K562 (cell line): ENCODE measurements around the gene SPATA33. TPM values are rescaled to one million over a fixed set of nuclear protein-coding genes. Genes with fewer than 3 reads are reported as not detected.

ENCODE experiments used
- ATAC-seq: fragments of 200-7000 bp; cut with Tn5 transposase; 3 replicates; pipeline ENCODE4 v1.9.1; 2020; ENCODE audit warnings: moderate library complexity
- BruUV-seq: library from RNA; stranded (reverse); fragments of 400-500 nt; replicated peaks from 2 replicates; lab custom pipeline; 2021; lab: Mats Ljungman, UMichigan
- CTCF ChIA-PET: fragments of 300-600 bp; formaldehyde crosslinking; extraction: SDS; loops from one replicate; lab custom pipeline; 2021; ENCODE audit warnings: low intra/inter-chr PET ratio; lab: Yijun Ruan, JAX
- POLR2A ChIA-PET: fragments of 300-600, 350-650 bp; sonication (Branson Sonifier 250); formaldehyde crosslinking; extraction: SDS; loops from one replicate; lab custom pipeline; 2021; ENCODE audit warnings: antibody characterized with exemption, inconsistent platforms; lab: Yijun Ruan, JAX
- DNase-seq, 4 experiments: peaks; one replicate each; pipeline versions ENCODE4 v3.0.0 to v3.0.0-alpha.2; 2011 to 2018; ENCODE audit warnings: low spot score in 3 of 4, mixed read lengths in 3 of 4; ENCODE audit errors: extremely low read depth in 1 of 4
- FAIRE-seq: peaks from 2 replicates; lab custom pipeline; 2011; peaks lifted over from hg19 to GRCh38; lab: Jason Lieb, UNC
- H2AFZ ChIP-seq: 2 replicates; pipeline ENCODE4 v1.6.0; 2011; ENCODE audit warnings: low read depth, low read length, control low read depth, inconsistent platforms
- H3K27ac ChIP-seq: fragments of 200-600 bp; 3 replicates; pipeline ENCODE4 v1.8.0; 2011; ENCODE audit warnings: low read depth, mild to moderate bottlenecking, control low read depth, inconsistent platforms, low read length, moderate library complexity, mixed read lengths; ENCODE audit errors: extremely low read depth
- H3K27me3 ChIP-seq, 2 experiments: fragments of 300-600 bp in 1 of 2; 2 replicates in 1 of 2; 3 replicates in 1 of 2; pipeline versions ENCODE4 v1.6.0 to v1.8.0; 2011; ENCODE audit warnings: inconsistent platforms in 2 of 2, low read length in 2 of 2, mild to moderate bottlenecking in 1 of 2, mixed read lengths in 1 of 2, moderate library complexity in 1 of 2; ENCODE audit not compliant: control insufficient read depth in 2 of 2, insufficient read depth in 2 of 2
- H3K36me3 ChIP-seq: fragments of 300-600 bp; 3 replicates; pipeline ENCODE4 v1.8.0; 2011; ENCODE audit warnings: mild to moderate bottlenecking, low read length, inconsistent platforms; ENCODE audit not compliant: control insufficient read depth, insufficient read depth
- H3K4me1 ChIP-seq, 2 experiments: fragments of 200-600 bp in 1 of 2; replicated peaks in 1 of 2; 2 replicates in 1 of 2; 3 replicates in 1 of 2; pipeline versions ENCODE4 v1.5.1 to v1.8.0; 2011; ENCODE audit warnings: inconsistent platforms in 2 of 2, low read length in 2 of 2, mild to moderate bottlenecking in 1 of 2, mixed read lengths in 1 of 2, moderate library complexity in 1 of 2; ENCODE audit not compliant: control insufficient read depth in 2 of 2, insufficient read depth in 2 of 2
- H3K4me2 ChIP-seq: 2 replicates; pipeline ENCODE4 v1.6.1; 2011; ENCODE audit warnings: low read length, control low read depth, inconsistent platforms, mixed read lengths; ENCODE audit not compliant: insufficient read depth
- H3K4me3 ChIP-seq: fragments of 200-600 bp; sonication (generic), shearing (Covaris generic); 2 replicates; pipeline ENCODE4 v1.5.1; 2016; ENCODE audit warnings: control low read depth, inconsistent platforms
- H3K79me2 ChIP-seq: fragments of 200-600 bp; 3 replicates; pipeline ENCODE4 v1.8.0; 2011; ENCODE audit warnings: low read length, inconsistent platforms; ENCODE audit not compliant: control insufficient read depth, insufficient read depth
- H3K9ac ChIP-seq, 2 experiments: 2 replicates each; pipeline versions ENCODE4 v1.6.0 to v1.6.1; 2011; ENCODE audit warnings: low read depth in 2 of 2, low read length in 2 of 2, control low read depth in 1 of 2, inconsistent platforms in 1 of 2, mild to moderate bottlenecking in 1 of 2, mixed read lengths in 1 of 2; ENCODE audit not compliant: insufficient read depth in 1 of 2
- H3K9me1 ChIP-seq: one replicate; pipeline ENCODE4 v1.6.0; 2011; ENCODE audit warnings: inconsistent platforms, mild to moderate bottlenecking, low read length, moderate library complexity; ENCODE audit not compliant: control insufficient read depth, insufficient read depth
- H3K9me3 ChIP-seq: replicated peaks from 2 replicates; pipeline ENCODE4 v1.5.1; 2011; ENCODE audit warnings: low read depth, low read length, inconsistent platforms; ENCODE audit not compliant: control insufficient read depth, insufficient read depth
- H4K20me1 ChIP-seq: replicated peaks from 2 replicates; pipeline ENCODE4 v1.6.1; 2011; ENCODE audit warnings: low read length, inconsistent platforms, mixed read lengths; ENCODE audit not compliant: control insufficient read depth, insufficient read depth
- FOXA1 ChIP-seq: fragments of 450-650 bp; IDR thresholded peaks from 2 replicates; pipeline ENCODE4 v1.6.1; 2016; ENCODE audit warnings: mild to moderate bottlenecking, borderline replicate concordance
- L3MBTL2 ChIP-seq: fragments of 450-650 bp; IDR thresholded peaks from 2 replicates; pipeline ENCODE4 v1.6.1; 2016; ENCODE audit warnings: mild to moderate bottlenecking, moderate library complexity
- NCOA1 ChIP-seq: fragments of 450-650 bp; IDR thresholded peaks from 2 replicates; pipeline ENCODE4 v1.6.1; 2016; ENCODE audit warnings: low read depth
- SMAD1 ChIP-seq: fragments of 150-350 bp; IDR thresholded peaks from 2 replicates; pipeline ENCODE4 v1.6.1; 2014; ENCODE audit warnings: low read length, low read depth; ENCODE audit not compliant: partially characterized antibody
- SNRNP70 ChIP-seq: fragments of 200-400 bp; formaldehyde crosslinking; optimal IDR thresholded peaks from 2 replicates; pipeline ENCODE3; 2017; ENCODE audit warnings: low read depth, low read length
- ZNF253 ChIP-seq: fragments of 250-450 bp; sonication (Bioruptor Pico); conservative IDR thresholded peaks from 2 replicates; pipeline ENCODE4 v1.6.1; 2021; ENCODE audit warnings: mild to moderate bottlenecking
- WGBS: fragments of 100-300 bp; shearing (Covaris generic); methylation state at CpG from one replicate; pipeline ENCODE4 v1.1.6; 2016; ENCODE audit warnings: low coverage, mixed read lengths; ENCODE audit not compliant: insufficient coverage; ENCODE audit errors: missing lambda C conversion rate; 5-methylcytosine and 5-hydroxymethylcytosine counted together
- in situ Hi-C: fragments of 300-500 bp; cut with MboI; formaldehyde crosslinking; loops from 4 replicates; pipeline ENCODE4 v1.15.0; 2018; ENCODE audit warnings: inconsistent platforms, mixed read lengths
- intact Hi-C: fragments of 100-400 bp; cut with micrococcal nuclease; formaldehyde crosslinking; loops from 2 replicates; pipeline ENCODE4 v1.14.2; 2022
- polyA plus RNA-seq, 8 experiments: library from polyadenylated mRNA; depleted of rRNA in 4 of 8; stranded (reverse) in 5 of 8; unstranded in 3 of 8; fragments of >200 nt; fragmentation: Nextera tagmentation in 2 of 8; fragmentation: Illumina TruSeq in 1 of 8; extraction: Ambion mirVana in 2 of 8; extraction: Trizol in 1 of 8; gene quantifications; 2 replicates each; pipeline versions ENCODE4 v1.2.1 to v1.2.3, GENCODE V29; 2011 to 2014; ENCODE audit warnings: inconsistent platforms in 1 of 8, missing spikeins in 1 of 8
- total RNA-seq, 7 experiments: library from RNA; depleted of rRNA in 6 of 7; stranded (reverse); fragments of >200 nt in 6 of 7; fragmentation: Illumina TruSeq in 2 of 7; extraction: Trizol in 2 of 7; gene quantifications; 2 replicates each; pipeline versions ENCODE4 v1.2.1 to v1.2.3, GENCODE V29; 2011 to 2021; ENCODE audit warnings: low replicate concordance in 1 of 7
- TF ChIP-seq, protein P1 (sequence below): sonication (generic); formaldehyde crosslinking; IDR thresholded peaks from 2 replicates; pipeline ENCODE4 v1.8.0; 2022; ENCODE audit warnings: mild to moderate bottlenecking, missing genetic modification reagents
- TF ChIP-seq, protein P2 (sequence below): fragments of 200-800 bp; sonication (Bioruptor generic); IDR thresholded peaks from 2 replicates; pipeline ENCODE4 v1.6.1; 2016; ENCODE audit warnings: missing genetic modification characterization, missing compliant biosample characterization
- TF ChIP-seq, protein P3 (sequence below), 2 experiments: IDR thresholded peaks; 2 replicates each; pipeline ENCODE4 v1.6.1; 2011; ENCODE audit warnings: borderline replicate concordance in 1 of 2, control low read depth in 1 of 2, low read depth in 1 of 2, low read length in 1 of 2, mild to moderate bottlenecking in 1 of 2, mixed read lengths in 1 of 2, moderate library complexity in 1 of 2; ENCODE audit not compliant: insufficient read depth in 1 of 2, insufficient read length in 1 of 2, poor library complexity in 1 of 2, severe bottlenecking in 1 of 2; ENCODE audit errors: extremely low read depth in 1 of 2
- TF ChIP-seq, protein P4 (sequence below): IDR thresholded peaks from 2 replicates; pipeline ENCODE4 v1.6.1; 2011; ENCODE audit not compliant: insufficient read length; ENCODE audit errors: extremely low read depth

SPATA33 gene
- total and polyA plus RNA-seq, 9 of the 15 experiments (the other 6 are each of a cell fraction or from before 2014, with no cell fraction given) = 4.0 to 20.0 (median 11.8) TPM

DNA sequence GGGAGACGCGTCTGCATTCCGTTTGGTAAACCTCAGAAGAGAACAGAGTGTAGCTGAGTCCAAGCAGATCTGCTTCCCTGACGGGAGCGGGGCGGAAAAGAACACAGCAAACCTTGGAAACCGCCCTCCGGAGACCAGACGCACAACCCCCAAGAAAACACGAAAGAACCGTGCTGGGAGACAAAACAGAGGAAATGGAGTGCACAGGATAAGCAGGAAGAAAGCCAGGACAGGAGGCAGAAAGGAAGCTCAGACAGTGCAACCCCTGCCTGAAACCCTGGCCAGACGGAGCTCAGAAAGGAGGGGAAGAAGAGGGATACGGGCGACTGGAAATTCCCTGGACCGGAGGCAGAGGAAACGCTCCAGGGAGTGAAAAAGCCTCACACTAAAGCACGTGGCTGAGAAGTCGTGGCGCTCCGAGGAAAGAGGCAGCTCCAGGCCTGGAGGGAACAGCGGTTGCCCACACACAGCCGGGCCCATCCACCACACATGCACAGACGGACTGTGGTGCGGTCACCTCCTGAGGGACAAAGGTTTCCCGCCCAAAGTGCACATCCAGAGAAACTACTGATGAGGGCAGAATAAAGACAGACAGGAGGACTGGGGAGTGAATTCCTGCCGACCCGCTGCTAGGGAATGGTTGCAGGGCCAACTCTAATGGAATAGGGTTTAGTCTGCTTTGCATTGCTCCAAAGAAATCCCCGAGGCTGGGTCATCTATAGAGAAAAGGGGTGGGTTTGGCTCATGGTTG is 34.0 kb upstream of the SPATA33 start:
- POLR2A ChIA-PET = interaction anchor here (0.6 to 1.2 kb wide), 4 partner anchors 8 to 16 kb away, joined by 3 to 9 read pairs (median 3); partner anchors contain the start of gene DPEP1
- Histone ChIP-seq H3K9ac (no peak overlapping the region), H3K27ac (no peak overlapping the region), H3K4me2 (no peak overlapping the region), H3K36me3 (no peaks in the 10 kb centered on the region), H3K4me1 (peaks cover 0 to 29% of the 10 kb centered on the region in 2 experiments; a peak in 2 of 5 replicates), H3K79me2 (no peaks in the 10 kb centered on the region), H3K9me3 (no peaks in the 10 kb centered on the region), H3K4me3 (no peak overlapping the region), H4K20me1 (no peaks in the 10 kb centered on the region), H3K27me3 (peaks cover 40 to 68% of the 10 kb centered on the region in 2 experiments), H2AFZ (no peak overlapping the region; the same call in 1 of the 2 replicates), H3K9me1 (no peaks in the 10 kb centered on the region)
- in situ Hi-C loops (no loop called here), intact Hi-C loops (no loop called here)
- CTCF ChIA-PET = no interaction called here
- FAIRE-seq = no peak
- BruUV-seq = no TSS peak
- peak; percentile 53 for ATAC-seq
- 20% methylated on average over 28 of the region's 28 CpGs for WGBS
- DNase-seq = no peak
- TF ChIP-seq FOXA1 (no peak), SNRNP70 (no peak), ZNF253 (no peak), L3MBTL2 (peak; percentile 56), SMAD1 (no peak), NCOA1 (no peak)
- TF ChIP-seq, protein P1, sequence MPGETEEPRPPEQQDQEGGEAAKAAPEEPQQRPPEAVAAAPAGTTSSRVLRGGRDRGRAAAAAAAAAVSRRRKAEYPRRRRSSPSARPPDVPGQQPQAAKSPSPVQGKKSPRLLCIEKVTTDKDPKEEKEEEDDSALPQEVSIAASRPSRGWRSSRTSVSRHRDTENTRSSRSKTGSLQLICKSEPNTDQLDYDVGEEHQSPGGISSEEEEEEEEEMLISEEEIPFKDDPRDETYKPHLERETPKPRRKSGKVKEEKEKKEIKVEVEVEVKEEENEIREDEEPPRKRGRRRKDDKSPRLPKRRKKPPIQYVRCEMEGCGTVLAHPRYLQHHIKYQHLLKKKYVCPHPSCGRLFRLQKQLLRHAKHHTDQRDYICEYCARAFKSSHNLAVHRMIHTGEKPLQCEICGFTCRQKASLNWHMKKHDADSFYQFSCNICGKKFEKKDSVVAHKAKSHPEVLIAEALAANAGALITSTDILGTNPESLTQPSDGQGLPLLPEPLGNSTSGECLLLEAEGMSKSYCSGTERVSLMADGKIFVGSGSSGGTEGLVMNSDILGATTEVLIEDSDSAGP = no peak
- TF ChIP-seq, protein P2, sequence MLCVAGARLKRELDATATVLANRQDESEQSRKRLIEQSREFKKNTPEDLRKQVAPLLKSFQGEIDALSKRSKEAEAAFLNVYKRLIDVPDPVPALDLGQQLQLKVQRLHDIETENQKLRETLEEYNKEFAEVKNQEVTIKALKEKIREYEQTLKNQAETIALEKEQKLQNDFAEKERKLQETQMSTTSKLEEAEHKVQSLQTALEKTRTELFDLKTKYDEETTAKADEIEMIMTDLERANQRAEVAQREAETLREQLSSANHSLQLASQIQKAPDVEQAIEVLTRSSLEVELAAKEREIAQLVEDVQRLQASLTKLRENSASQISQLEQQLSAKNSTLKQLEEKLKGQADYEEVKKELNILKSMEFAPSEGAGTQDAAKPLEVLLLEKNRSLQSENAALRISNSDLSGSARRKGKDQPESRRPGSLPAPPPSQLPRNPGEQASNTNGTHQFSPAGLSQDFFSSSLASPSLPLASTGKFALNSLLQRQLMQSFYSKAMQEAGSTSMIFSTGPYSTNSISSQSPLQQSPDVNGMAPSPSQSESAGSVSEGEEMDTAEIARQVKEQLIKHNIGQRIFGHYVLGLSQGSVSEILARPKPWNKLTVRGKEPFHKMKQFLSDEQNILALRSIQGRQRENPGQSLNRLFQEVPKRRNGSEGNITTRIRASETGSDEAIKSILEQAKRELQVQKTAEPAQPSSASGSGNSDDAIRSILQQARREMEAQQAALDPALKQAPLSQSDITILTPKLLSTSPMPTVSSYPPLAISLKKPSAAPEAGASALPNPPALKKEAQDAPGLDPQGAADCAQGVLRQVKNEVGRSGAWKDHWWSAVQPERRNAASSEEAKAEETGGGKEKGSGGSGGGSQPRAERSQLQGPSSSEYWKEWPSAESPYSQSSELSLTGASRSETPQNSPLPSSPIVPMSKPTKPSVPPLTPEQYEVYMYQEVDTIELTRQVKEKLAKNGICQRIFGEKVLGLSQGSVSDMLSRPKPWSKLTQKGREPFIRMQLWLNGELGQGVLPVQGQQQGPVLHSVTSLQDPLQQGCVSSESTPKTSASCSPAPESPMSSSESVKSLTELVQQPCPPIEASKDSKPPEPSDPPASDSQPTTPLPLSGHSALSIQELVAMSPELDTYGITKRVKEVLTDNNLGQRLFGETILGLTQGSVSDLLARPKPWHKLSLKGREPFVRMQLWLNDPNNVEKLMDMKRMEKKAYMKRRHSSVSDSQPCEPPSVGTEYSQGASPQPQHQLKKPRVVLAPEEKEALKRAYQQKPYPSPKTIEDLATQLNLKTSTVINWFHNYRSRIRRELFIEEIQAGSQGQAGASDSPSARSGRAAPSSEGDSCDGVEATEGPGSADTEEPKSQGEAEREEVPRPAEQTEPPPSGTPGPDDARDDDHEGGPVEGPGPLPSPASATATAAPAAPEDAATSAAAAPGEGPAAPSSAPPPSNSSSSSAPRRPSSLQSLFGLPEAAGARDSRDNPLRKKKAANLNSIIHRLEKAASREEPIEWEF (CRISPR knock-in tag) = no peak
- TF ChIP-seq, protein P3, sequence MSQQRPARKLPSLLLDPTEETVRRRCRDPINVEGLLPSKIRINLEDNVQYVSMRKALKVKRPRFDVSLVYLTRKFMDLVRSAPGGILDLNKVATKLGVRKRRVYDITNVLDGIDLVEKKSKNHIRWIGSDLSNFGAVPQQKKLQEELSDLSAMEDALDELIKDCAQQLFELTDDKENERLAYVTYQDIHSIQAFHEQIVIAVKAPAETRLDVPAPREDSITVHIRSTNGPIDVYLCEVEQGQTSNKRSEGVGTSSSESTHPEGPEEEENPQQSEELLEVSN (IDR thresholded peaks at IDR 0.05; ENCODE audit: borderline replicate concordance in 1 of 2, extremely low read depth in 1 of 2, insufficient read depth in 1 of 2, insufficient read length in 1 of 2, low read depth in 1 of 2, low read length in 1 of 2, poor library complexity in 1 of 2, severe bottlenecking in 1 of 2) = peak in 1 of 2 experiments; percentile 66
- TF ChIP-seq, protein P4, sequence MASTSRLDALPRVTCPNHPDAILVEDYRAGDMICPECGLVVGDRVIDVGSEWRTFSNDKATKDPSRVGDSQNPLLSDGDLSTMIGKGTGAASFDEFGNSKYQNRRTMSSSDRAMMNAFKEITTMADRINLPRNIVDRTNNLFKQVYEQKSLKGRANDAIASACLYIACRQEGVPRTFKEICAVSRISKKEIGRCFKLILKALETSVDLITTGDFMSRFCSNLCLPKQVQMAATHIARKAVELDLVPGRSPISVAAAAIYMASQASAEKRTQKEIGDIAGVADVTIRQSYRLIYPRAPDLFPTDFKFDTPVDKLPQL = no peak
